ENCODE data around the gene THEMIS.

DNA sequence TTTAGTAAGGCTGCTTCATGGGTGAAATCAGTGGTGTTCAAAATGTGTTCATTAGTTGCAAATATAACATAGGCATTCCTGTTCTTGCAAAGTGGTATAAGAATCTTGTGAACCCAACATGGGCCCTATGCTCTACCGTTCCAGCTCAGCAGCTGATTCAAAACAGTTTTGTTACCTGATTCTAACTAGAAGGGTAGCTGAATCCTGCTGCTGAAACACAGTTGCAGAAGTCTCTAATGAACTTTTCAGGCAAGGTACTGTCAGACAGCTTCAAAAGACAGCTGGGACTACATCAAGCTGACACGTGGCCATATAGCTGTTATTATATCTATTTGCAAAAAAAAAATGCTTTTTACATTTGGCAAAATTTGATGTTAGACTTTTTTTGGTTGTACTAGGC lies 22.7 kb downstream of the THEMIS start:
- TF ChIP-seq, protein P1, sequence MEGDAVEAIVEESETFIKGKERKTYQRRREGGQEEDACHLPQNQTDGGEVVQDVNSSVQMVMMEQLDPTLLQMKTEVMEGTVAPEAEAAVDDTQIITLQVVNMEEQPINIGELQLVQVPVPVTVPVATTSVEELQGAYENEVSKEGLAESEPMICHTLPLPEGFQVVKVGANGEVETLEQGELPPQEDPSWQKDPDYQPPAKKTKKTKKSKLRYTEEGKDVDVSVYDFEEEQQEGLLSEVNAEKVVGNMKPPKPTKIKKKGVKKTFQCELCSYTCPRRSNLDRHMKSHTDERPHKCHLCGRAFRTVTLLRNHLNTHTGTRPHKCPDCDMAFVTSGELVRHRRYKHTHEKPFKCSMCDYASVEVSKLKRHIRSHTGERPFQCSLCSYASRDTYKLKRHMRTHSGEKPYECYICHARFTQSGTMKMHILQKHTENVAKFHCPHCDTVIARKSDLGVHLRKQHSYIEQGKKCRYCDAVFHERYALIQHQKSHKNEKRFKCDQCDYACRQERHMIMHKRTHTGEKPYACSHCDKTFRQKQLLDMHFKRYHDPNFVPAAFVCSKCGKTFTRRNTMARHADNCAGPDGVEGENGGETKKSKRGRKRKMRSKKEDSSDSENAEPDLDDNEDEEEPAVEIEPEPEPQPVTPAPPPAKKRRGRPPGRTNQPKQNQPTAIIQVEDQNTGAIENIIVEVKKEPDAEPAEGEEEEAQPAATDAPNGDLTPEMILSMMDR (IDR thresholded peaks at IDR 0.05), result no peak
- TF ChIP-seq POLR2AphosphoS5 (IDR thresholded peaks at IDR 0.05) (no peak), POLR2A (IDR thresholded peaks at IDR 0.05) (no peak), EP300 (IDR thresholded peaks at IDR 0.05) (no peak)

Measured in suprapubic skin (tissue), 4 donors.